Epithelial cell of proximal tubule (primary cell): Measurements from ENCODE around the gene HCFC1R1. TPM values are rescaled to one million over a fixed set of nuclear protein-coding genes. Genes with fewer than 3 reads are reported as not detected.

Experiments
- DNase-seq: peaks from one replicate; pipeline ENCODE4 v3.0.0-alpha.2; 2011; ENCODE audit warnings: low read depth
- H3K4me3 ChIP-seq: 2 replicates; pipeline ENCODE4 v1.5.1; 2011; ENCODE audit warnings: low read depth, mild to moderate bottlenecking, low read length
- total RNA-seq: library from RNA; depleted of rRNA; stranded (reverse); fragments of >200 nt; gene quantifications from 2 replicates; pipeline ENCODE4 v1.2.3, GENCODE V29; 2015
- TF ChIP-seq, protein P1 (sequence below): conservative IDR thresholded peaks from 2 replicates; pipeline ENCODE4 v1.5.1; 2012; ENCODE audit warnings: low read depth, mild to moderate bottlenecking, low read length

HCFC1R1 gene
- total RNA-seq, 1 donor from 2014 or later, result 39.0 TPM

DNA sequence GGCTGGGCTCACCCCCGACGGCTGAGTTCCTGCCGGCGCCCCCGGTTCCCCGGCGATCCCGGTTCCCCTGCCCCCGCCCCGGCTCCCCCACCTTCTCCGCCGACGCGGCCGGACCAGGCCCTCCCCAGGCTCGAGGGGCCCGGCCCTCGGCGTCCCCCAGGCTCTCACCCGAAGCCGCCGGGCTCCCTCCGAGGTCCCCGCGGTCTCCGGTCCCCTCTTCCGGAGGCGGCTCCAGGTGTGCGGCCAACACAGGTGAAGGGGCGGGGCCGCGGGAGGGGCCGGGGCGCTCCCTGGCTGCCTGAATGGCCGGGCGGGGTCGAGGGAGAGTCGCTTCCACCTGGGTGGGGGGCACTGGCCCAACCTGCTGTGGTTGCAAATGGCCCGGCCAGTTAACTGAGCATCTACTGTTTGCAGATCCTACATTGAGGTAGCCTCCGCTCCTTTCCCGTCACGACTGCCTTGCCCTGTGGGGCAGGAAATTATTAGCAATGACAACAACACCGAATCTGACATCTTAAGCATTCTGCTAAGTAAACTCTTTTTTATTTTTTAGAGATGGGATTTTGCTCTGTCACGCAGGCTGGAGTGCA lies 13.1 kb upstream of the HCFC1R1 start, which contains the start of gene BICDL2:
Gene BICDL2 (minus strand): TSS at position 219 of the 590 bp plus-strand sequence. CDS start 1,448 bp downstream, outside the sequence.
- DNase-seq, result no peak
- H3K4me3 ChIP-seq, result peak within 1 kb of the TSS; percentile 13
- TF ChIP-seq, protein P1, sequence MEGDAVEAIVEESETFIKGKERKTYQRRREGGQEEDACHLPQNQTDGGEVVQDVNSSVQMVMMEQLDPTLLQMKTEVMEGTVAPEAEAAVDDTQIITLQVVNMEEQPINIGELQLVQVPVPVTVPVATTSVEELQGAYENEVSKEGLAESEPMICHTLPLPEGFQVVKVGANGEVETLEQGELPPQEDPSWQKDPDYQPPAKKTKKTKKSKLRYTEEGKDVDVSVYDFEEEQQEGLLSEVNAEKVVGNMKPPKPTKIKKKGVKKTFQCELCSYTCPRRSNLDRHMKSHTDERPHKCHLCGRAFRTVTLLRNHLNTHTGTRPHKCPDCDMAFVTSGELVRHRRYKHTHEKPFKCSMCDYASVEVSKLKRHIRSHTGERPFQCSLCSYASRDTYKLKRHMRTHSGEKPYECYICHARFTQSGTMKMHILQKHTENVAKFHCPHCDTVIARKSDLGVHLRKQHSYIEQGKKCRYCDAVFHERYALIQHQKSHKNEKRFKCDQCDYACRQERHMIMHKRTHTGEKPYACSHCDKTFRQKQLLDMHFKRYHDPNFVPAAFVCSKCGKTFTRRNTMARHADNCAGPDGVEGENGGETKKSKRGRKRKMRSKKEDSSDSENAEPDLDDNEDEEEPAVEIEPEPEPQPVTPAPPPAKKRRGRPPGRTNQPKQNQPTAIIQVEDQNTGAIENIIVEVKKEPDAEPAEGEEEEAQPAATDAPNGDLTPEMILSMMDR, result no peak

DNA sequence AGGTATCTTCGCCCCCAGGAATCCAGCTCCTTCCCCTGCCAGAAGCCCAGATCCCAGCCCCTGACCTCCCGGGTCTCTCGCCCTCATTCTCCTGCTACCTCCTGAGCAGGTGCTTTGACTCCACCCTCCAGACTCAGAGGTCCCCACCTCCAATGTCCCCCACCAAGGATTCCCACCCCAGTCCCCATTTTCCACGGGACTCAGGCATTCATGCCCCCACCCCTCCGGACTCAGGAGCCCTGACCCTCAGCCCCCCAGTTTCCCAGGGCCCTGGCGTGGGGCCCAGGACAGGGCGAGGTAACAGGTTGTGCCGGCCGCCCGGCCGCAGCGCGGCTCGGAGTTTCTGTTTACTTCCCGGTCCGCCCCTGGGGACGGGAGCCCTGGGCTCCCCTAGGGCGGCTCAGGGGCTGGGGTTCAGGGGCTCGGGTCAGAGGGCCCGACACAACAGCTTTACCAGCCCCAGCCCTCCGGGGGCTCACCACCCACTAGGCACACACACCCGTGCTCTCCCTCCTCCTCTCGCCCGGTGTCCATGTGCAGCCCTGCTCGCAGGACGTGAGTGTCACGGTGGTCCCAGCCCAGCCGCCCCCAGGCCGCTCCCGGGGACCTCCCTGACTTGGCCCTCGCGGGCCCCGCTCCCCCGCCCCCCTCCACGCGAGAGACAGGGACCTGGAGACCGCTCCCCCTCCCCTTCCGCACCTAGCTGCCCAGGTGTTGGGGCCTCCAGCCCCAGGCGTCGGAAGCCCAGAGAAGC lies 12.4 kb upstream of the HCFC1R1 start:
- DNase-seq, result no peak
- TF ChIP-seq, protein P1, result no peak
- peak overlapping the region; percentile 13 for H3K4me3 ChIP-seq

DNA sequence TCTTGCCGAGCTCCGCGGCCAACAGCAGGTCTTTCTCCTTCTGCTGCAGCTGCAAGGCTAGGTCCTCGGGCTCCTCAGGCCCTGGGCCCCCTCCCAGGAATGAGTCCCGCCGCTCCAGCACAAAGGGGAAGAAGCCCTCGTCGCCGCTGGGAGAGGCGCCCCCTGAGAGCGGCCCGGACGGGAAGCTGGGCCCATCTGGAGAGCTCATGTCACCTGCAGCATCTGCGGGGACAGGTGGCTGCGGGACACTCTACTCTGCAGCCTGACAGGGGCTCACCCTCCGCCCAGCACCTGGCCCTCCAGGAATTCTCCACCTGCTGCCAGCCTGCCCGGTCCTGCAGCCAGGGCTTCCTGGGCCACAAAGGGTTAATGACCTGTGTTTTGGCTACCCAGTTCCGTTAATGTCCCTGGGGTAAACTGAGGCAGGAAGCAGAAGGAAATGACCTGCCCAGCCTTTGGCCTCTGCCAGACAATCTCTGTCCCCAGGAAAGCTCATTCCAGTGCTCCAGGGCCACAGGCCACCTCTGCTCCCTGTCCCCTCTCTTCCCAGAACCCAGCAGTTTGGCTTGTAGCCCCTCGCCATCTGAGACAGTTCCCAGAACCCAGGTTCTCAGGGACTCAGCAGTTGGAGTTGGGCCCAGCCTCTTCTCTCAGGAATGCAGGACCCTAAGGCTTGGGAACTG lies 11.7 kb upstream of the HCFC1R1 start:
- no peak for DNase-seq
- H3K4me3 ChIP-seq, result no peak overlapping the region
- TF ChIP-seq, protein P1, result no peak

DNA sequence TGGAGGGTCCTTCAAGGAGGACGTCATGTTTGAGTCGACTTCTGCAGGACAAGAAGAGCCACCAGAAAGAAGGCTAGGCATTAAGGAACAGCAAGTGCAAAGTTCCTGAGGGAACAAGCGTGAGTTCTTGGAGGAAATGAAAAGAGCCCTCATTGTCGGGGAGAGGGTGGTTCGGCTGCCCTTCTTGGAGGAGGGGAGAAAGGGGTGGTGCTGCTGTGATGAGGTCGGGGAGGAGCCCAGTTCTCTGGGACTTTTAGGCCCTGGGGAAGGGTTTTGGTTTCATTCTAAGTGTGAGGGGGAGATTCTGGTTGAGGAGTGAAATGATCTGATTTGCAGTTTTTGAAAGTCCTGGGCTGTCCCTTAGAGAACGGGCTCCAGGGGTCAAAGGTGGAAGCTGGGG lies 8.9 kb upstream of the HCFC1R1 start:
- no peak overlapping the region for H3K4me3 ChIP-seq
- TF ChIP-seq, protein P1, result no peak
- DNase-seq, result no peak

DNA sequence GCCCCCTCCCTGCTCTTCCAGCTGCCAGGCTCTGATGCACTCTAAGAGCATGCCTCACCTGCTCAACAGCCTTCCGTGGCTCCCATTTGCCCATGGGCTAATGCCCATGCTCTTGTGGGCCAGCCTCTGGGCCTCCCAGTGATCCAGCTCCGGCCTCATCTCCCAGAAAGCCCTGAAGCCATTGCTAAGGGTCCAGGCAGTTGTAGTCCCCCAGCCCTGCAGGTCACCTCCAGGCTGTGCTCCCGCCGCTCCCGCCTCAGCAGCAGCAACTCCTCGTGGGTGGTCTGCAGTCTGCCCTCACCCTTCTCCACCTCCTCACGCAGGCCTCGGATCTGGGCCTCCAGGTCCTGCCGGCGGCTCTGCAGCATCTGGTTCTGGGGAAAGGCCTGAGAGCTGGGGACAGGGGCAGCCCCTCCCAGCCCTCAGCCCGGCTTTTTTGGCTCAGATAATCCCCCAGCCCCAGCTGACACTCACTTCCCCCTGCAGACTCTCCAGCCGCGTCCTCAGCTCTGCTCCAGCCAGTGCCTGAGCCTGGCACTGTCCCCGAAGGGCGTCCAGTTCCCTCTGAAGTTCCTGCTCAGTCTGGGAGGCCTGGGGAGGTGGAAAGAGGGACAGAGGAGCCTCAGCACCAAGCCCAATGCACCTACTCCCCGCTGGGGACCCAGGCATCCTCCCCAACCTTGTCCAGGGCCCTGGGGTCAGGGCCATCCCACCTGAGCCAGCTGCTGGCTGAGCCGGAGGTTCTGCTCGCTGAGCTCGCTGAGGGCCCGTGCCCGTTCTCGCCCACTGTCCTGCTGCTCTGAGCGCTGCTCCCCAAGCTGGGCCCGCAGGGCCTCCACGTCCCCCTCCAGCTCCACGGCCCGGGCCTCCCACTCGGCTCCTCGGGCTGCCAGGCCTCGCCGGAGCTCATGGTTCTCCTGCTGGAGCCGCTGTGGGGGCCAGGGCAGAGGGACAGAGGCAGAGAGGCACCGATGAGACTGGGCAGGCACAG lies 6.8 kb upstream of the HCFC1R1 start:
- H3K4me3 ChIP-seq, result no peak overlapping the region
- no peak for DNase-seq
- TF ChIP-seq, protein P1, result no peak

DNA sequence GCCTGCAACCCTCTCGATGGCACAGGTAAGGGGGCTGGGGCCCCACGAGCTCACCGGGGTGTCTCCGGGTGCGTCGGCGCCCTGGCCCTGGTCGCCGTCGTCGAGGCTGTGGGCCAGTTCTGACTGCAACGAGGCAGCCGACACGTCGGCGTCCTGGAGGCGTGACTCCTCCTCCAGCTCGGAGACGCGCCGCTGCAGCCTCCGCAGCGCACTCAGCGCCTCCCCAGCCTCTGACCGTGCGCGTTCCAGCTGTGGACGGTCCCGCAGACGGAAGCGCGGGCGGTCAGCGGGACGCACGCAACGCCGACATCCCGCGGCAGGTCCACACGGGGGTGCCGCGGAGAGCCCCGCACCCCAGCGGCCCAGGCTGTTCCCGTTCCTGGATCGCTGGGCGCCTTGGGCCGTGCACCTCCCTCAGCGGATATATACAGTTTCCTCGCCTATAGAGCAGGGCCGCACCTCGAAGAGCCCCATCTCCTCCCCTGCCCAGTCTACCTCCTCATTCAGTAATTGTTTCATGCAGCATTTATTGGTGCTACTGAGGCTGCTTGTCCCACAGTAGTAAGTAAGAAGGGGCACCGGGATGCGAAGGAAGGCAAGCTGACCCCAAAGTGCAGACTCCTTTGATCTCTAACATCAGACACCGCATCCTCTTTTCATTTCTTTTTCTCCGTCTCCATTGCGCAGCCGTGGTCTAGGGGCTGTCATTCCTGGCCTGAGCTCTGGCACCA lies 5.9 kb upstream of the HCFC1R1 start:
- H3K4me3 ChIP-seq, result peak overlapping the region; percentile 40
- no peak for DNase-seq
- TF ChIP-seq, protein P1, result no peak
